IMR-90 (cell line): ENCODE results near the gene RALGAPB. TPM values are rescaled to one million over a fixed set of nuclear protein-coding genes. Genes with fewer than 3 reads are reported as not detected.
A peak's percentile ranks its signal among the peaks of the same experiment; 100 is the strongest.

Experiments
- ATAC-seq: fragments of 200-7000 bp; cut with Tn5 transposase; 2 replicates; pipeline ENCODE4 v1.9.1; 2020; ENCODE audit warnings: low read depth, mild to moderate bottlenecking, moderate library complexity
- BruUV-seq: library from RNA; stranded (reverse); fragments of 400-500 nt; replicated peaks from 2 replicates; lab custom pipeline; 2021; lab: Mats Ljungman, UMichigan
- CTCF ChIA-PET: fragments of 300-600 bp; formaldehyde crosslinking; extraction: SDS; loops from one replicate; lab custom pipeline; 2021; ENCODE audit warnings: antibody characterized with exemption; lab: Yijun Ruan, JAX
- POLR2A ChIA-PET: fragments of 300-600 bp; sonication (Branson Sonifier 250); formaldehyde crosslinking; loops from one replicate; lab custom pipeline; 2022; ENCODE audit warnings: antibody characterized with exemption; ENCODE audit not compliant: unreplicated experiment; lab: Charles Lee
- DNase-seq: peaks from one replicate; pipeline ENCODE4 v3.0.0; 2013
- H2AFZ ChIP-seq: replicated peaks from 2 replicates; pipeline ENCODE3; 2013; ENCODE audit warnings: low read length, mild to moderate bottlenecking; ENCODE audit not compliant: poor library complexity
- H2AK5ac ChIP-seq: 2 replicates; pipeline ENCODE4 v1.6.1; 2013; ENCODE audit warnings: low read depth, low read length, inconsistent platforms
- H2AK9ac ChIP-seq: replicated peaks from 2 replicates; pipeline ENCODE3; 2013; ENCODE audit warnings: mild to moderate bottlenecking, low read depth, low read length, moderate library complexity; ENCODE audit not compliant: poor library complexity
- H2BK120ac ChIP-seq: 2 replicates; pipeline ENCODE4 v1.6.1; 2013; ENCODE audit warnings: low read depth, low read length, inconsistent platforms
- H2BK15ac ChIP-seq: 3 replicates; pipeline ENCODE4 v1.6.1; 2013; ENCODE audit warnings: low read depth, low read length, inconsistent platforms
- H2BK20ac ChIP-seq: 2 replicates; pipeline ENCODE4 v1.6.1; 2013; ENCODE audit warnings: low read depth, mild to moderate bottlenecking, inconsistent platforms, low read length, moderate library complexity
- H2BK5ac ChIP-seq: 2 replicates; pipeline ENCODE4 v1.6.1; 2013; ENCODE audit warnings: mild to moderate bottlenecking, low read depth, low read length, inconsistent platforms; ENCODE audit not compliant: poor library complexity, severe bottlenecking
- H3K14ac ChIP-seq: replicated peaks from 2 replicates; pipeline ENCODE4 v1.6.1; 2013; ENCODE audit warnings: low read depth, low read length, inconsistent platforms
- H3K18ac ChIP-seq: 2 replicates; pipeline ENCODE4 v1.6.1; 2013; ENCODE audit warnings: low read depth, low read length, control low read depth
- H3K23ac ChIP-seq: 2 replicates; pipeline ENCODE4 v1.6.1; 2013; ENCODE audit warnings: low read depth, low read length, inconsistent platforms
- H3K27ac ChIP-seq: 2 replicates; pipeline ENCODE4 v1.5.1; 2013; ENCODE audit warnings: mild to moderate bottlenecking, control low read depth, low read length; ENCODE audit not compliant: insufficient read depth
- H3K27me3 ChIP-seq: 2 replicates; pipeline ENCODE4 v1.6.1; 2013; ENCODE audit warnings: low read length; ENCODE audit not compliant: control insufficient read depth, insufficient read depth
- H3K36me3 ChIP-seq: 2 replicates; pipeline ENCODE4 v1.6.1; 2013; ENCODE audit warnings: low read length, mixed read lengths; ENCODE audit not compliant: control insufficient read depth, insufficient read depth
- H3K4ac ChIP-seq: 2 replicates; pipeline ENCODE4 v1.6.1; 2013; ENCODE audit warnings: low read depth, low read length, inconsistent platforms
- H3K4me1 ChIP-seq: 2 replicates; pipeline ENCODE4 v1.6.1; 2013; ENCODE audit warnings: low read length, mixed read lengths; ENCODE audit not compliant: control insufficient read depth, insufficient read depth
- H3K4me2 ChIP-seq: 2 replicates; pipeline ENCODE4 v1.6.1; 2013; ENCODE audit warnings: low read depth, mild to moderate bottlenecking, control low read depth, low read length, moderate library complexity
- H3K4me3 ChIP-seq: 2 replicates; pipeline ENCODE4 v1.5.1; 2013; ENCODE audit warnings: low read depth, mild to moderate bottlenecking, control low read depth, low read length, moderate library complexity; ENCODE audit not compliant: insufficient read depth
- H3K56ac ChIP-seq: 2 replicates; pipeline ENCODE4 v1.6.1; 2013; ENCODE audit warnings: low read length, inconsistent platforms; ENCODE audit not compliant: insufficient read depth; ENCODE audit errors: extremely low read depth
- H3K79me1 ChIP-seq, 2 experiments: 2 replicates each; pipeline ENCODE4 v1.6.1; 2013; ENCODE audit warnings: low read length in 2 of 2, inconsistent platforms in 1 of 2, low read depth in 1 of 2
- H3K9ac ChIP-seq: 2 replicates; pipeline ENCODE4 v1.6.1; 2013; ENCODE audit warnings: low read depth, low read length, control low read depth
- H3K9me1 ChIP-seq: 2 replicates; pipeline ENCODE4 v1.6.1; 2013; ENCODE audit warnings: low read length, inconsistent platforms; ENCODE audit not compliant: insufficient read depth
- H3K9me3 ChIP-seq: 2 replicates; pipeline ENCODE4 v1.6.1; 2013; ENCODE audit warnings: low read length; ENCODE audit not compliant: control insufficient read depth, insufficient read depth
- H4K20me1 ChIP-seq: 2 replicates; pipeline ENCODE4 v1.6.1; 2013; ENCODE audit warnings: low read length, inconsistent platforms; ENCODE audit not compliant: insufficient read depth
- H4K5ac ChIP-seq: 2 replicates; pipeline ENCODE4 v1.6.1; 2013; ENCODE audit warnings: mild to moderate bottlenecking, low read depth, low read length, control low read depth
- H4K8ac ChIP-seq, 2 experiments: 2 replicates each; pipeline ENCODE4 v1.6.1; 2013; ENCODE audit warnings: low read depth in 2 of 2, low read length in 2 of 2, control low read depth in 1 of 2, inconsistent platforms in 1 of 2
- H4K91ac ChIP-seq: 2 replicates; pipeline ENCODE4 v1.6.1; 2013; ENCODE audit warnings: low read depth, low read length, inconsistent platforms; ENCODE audit not compliant: insufficient read depth
- CEBPB ChIP-seq: IDR thresholded peaks from 2 replicates; pipeline ENCODE4 v1.6.1; 2012; ENCODE audit warnings: low read depth, low read length, improper control_type of control experiment
- MAFK ChIP-seq: IDR thresholded peaks from 2 replicates; pipeline ENCODE4 v1.6.1; 2012; ENCODE audit warnings: low read depth, low read length, improper control_type of control experiment
- WGBS, 2 experiments: methylation state at CpG; one replicate each; pipeline versions ENCODE4 v1.1.5 to v1.1.7; 2013; ENCODE audit warnings: missing lambda C conversion rate in 2 of 2; ENCODE audit not compliant: insufficient read length in 1 of 2; ENCODE audit errors: extremely low coverage in 2 of 2; 5-methylcytosine and 5-hydroxymethylcytosine counted together
- dilution Hi-C: fragments of 300-500 bp; cut with HindIII; formaldehyde crosslinking; loops from one replicate; pipeline ENCODE4 v1.14.3; 2018; ENCODE audit warnings: low sequenced_read_pairs; ENCODE audit not compliant: unreplicated experiment
- in situ Hi-C: fragments of 300-500 bp; cut with MboI; formaldehyde crosslinking; loops from 3 replicates; pipeline ENCODE4 v1.14.3; 2019; ENCODE audit warnings: low sequenced_read_pairs, inconsistent platforms, mixed read lengths
- intact Hi-C: fragments of 100-400 bp; cut with micrococcal nuclease; formaldehyde crosslinking; loops from 2 replicates; pipeline ENCODE4 v1.10.0; 2022
- polyA plus RNA-seq, 3 experiments: library from polyadenylated mRNA; depleted of rRNA; stranded (reverse); fragments of >200 nt; gene quantifications; 2 replicates each; pipeline ENCODE4 v1.2.3, GENCODE V29; 2012; ENCODE audit warnings: low replicate concordance in 1 of 3
- total RNA-seq: library from RNA; depleted of rRNA; stranded (reverse); fragments of >200 nt; gene quantifications from 2 replicates; pipeline ENCODE4 v1.2.3, GENCODE V29; 2012

Gene RALGAPB
- total and polyA plus RNA-seq, 2 of the 4 experiments (the other 2 are of a cell fraction): 12.7 to 30.3 TPM

DNA sequence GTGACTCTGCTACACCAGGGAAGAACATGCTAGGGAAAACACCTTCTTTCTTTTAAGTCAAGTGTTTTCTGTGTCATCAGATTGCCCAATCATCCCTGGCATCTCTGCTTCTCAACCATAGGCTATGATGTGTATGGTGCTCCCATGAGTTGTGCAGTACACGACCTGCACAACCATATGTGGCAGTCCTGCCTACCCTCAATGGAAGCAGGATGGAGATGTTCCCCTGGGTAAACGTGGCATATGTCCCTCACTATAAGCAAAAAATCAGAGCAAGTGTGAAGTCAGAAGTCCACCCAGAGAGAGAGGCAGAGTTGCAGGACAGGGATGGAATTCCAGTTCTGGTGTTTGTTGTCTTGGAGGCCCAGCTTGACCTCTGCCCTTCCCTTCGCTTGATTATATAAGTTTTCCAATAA is 27.3 kb upstream of the RALGAPB start:
- TF ChIP-seq CEBPB: peak; percentile 57; the same call in 1 of the 2 replicates
- no peak for TF ChIP-seq MAFK
- Histone ChIP-seq H3K4me2 (no peak overlapping the region), H2BK5ac (no peak overlapping the region), H2AK9ac (no peak overlapping the region), H3K9ac (no peak overlapping the region), H2BK20ac (no peak overlapping the region), H3K14ac (no peak overlapping the region), H4K91ac (no peak overlapping the region), H3K9me3 (no peaks in the 10 kb centered on the region), H3K27ac (no peak overlapping the region), H3K79me1 (peaks cover 8 to 39% of the 10 kb centered on the region in 2 experiments; a peak in 3 of 4 replicates), H3K4me3 (no peak overlapping the region), H3K27me3 (no peaks in the 10 kb centered on the region), H4K5ac (no peak overlapping the region), H3K9me1 (peaks cover 13% of the 10 kb centered on the region), H3K4ac (no peak overlapping the region), H3K56ac (no peak overlapping the region), H3K18ac (no peak overlapping the region), H4K8ac (peak overlapping the region in 1 of 2 experiments; percentile 80; a peak in 2 of 4 replicates), H2BK15ac (no peak overlapping the region), H3K4me1 (peaks cover 6% of the 10 kb centered on the region; the same call in 1 of the 2 replicates), H2AK5ac (no peak overlapping the region), H4K20me1 (no peaks in the 10 kb centered on the region), H3K36me3 (peaks cover 20% of the 10 kb centered on the region), H3K23ac (no peak overlapping the region), H2BK120ac (no peak overlapping the region), H2AFZ (peak overlapping the region; percentile 72)
- no TSS peak for BruUV-seq
- in situ Hi-C loops: no loop called here
- ChIA-PET CTCF (interaction anchor here (0.9 to 1.2 kb wide), 2 partner anchors 11 to 27 kb away, joined by 3 to 12 read pairs; partner anchors contain the start of genes RALGAPB and SNHG17), POLR2A (no interaction called here)
- no peak for DNase-seq
- no CpG with 5 or more reads among the region's 3 CpGs for WGBS, 2 experiments
- ATAC-seq: no peak
- dilution Hi-C loops: no loop called here
- intact Hi-C loops: no loop called here
